NCI-H526 (cell line): ENCODE data around the gene FANCI.

ENCODE experiments used
- DNase-seq, 2 experiments: peaks; one replicate each; lab custom pipeline; 2025; lab: John Stamatoyannopoulos, UW

FANCI gene

GRCh38 chr15:89307046-89307587 lies 63.3 kb downstream of the FANCI start:
- no peak for DNase-seq

GRCh38 chr15:89307791-89308190 lies 64.0 kb downstream of the FANCI start:
- DNase-seq, result no peak

- DNase-seq, result no peak
Observed at GRCh38 chr15:89308236-89308635, 64.5 kb downstream of the FANCI start.

GRCh38 chr15:89309993-89310392 lies 66.2 kb downstream of the FANCI start:
- no peak for DNase-seq

- DNase-seq, result no peak
Observed at GRCh38 chr15:89315375-89315929, 71.7 kb downstream of the FANCI start.

- no peak for DNase-seq
Observed at GRCh38 chr15:89316504-89316903, 72.7 kb downstream of the FANCI start.

- DNase-seq, result no peak
Observed at GRCh38 chr15:89317186-89317720, 73.5 kb downstream of the FANCI start.

GRCh38 chr15:89319678-89320077 lies 75.9 kb downstream of the FANCI start:
- DNase-seq, result no peak

GRCh38 chr15:89320200-89320599 lies 76.4 kb downstream of the FANCI start:
- DNase-seq, result no peak

- no peak for DNase-seq
Observed at GRCh38 chr15:89321521-89322410, 78.0 kb downstream of the FANCI start.

- DNase-seq, result no peak
Observed at GRCh38 chr15:89322822-89323221, 79.0 kb downstream of the FANCI start.

GRCh38 chr15:89323825-89324224 lies 80.0 kb downstream of the FANCI start:
- no peak for DNase-seq

GRCh38 chr15:89325039-89325803 lies 81.4 kb downstream of the FANCI start:
- no peak for DNase-seq

- DNase-seq, result peak in 1 of 2 experiments; percentile 62
Observed at GRCh38 chr15:89326316-89326715, 82.5 kb downstream of the FANCI start.

- DNase-seq, result no peak
Observed at GRCh38 chr15:89327113-89327512, 83.3 kb downstream of the FANCI start.

GRCh38 chr15:89328398-89329254 lies 84.8 kb downstream of the FANCI start:
- no peak for DNase-seq

- DNase-seq, result no peak
Observed at GRCh38 chr15:89329329-89330084, 85.7 kb downstream of the FANCI start.

GRCh38 chr15:89330119-89330518 lies 86.3 kb downstream of the FANCI start:
- no peak for DNase-seq

GRCh38 chr15:89330881-89331595 lies 87.3 kb downstream of the FANCI start:
- DNase-seq, result no peak

- peak in 1 of 2 experiments; percentile 46 for DNase-seq
Observed at GRCh38 chr15:89332446-89332845, 88.7 kb downstream of the FANCI start.
